GM20000 (cell line): ENCODE measurements around the gene APOBR.

Source experiments
- DNase-seq: peaks from one replicate; pipeline ENCODE4 v3.0.0; 2012; ENCODE audit warnings: low spot score
- TF ChIP-seq, protein P1 (sequence below): IDR thresholded peaks from 2 replicates; pipeline ENCODE4 v1.5.1; 2012; ENCODE audit warnings: mild to moderate bottlenecking, control low read depth; ENCODE audit errors: extremely low read depth, missing control alignments

The APOBR gene

DNA sequence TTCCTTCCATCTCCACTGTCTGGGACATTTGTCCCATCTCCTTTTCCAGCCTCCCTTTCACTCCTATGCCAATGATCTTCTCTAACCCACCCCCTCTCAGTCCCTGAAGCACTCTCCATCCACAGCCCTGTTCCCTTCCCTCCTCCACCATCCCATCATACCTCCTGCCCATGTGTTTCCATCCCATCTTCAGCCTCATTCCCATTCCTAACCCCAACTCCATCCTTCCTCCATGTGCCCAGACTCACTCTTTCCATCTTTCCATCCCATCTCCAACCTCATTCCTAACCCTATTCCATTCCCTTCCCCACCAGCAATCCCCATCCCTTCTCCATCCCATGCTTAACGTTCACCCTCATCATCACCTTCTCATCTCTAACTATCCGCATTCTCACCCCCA is 7.8 kb downstream of the APOBR start:
- TF ChIP-seq, protein P1, sequence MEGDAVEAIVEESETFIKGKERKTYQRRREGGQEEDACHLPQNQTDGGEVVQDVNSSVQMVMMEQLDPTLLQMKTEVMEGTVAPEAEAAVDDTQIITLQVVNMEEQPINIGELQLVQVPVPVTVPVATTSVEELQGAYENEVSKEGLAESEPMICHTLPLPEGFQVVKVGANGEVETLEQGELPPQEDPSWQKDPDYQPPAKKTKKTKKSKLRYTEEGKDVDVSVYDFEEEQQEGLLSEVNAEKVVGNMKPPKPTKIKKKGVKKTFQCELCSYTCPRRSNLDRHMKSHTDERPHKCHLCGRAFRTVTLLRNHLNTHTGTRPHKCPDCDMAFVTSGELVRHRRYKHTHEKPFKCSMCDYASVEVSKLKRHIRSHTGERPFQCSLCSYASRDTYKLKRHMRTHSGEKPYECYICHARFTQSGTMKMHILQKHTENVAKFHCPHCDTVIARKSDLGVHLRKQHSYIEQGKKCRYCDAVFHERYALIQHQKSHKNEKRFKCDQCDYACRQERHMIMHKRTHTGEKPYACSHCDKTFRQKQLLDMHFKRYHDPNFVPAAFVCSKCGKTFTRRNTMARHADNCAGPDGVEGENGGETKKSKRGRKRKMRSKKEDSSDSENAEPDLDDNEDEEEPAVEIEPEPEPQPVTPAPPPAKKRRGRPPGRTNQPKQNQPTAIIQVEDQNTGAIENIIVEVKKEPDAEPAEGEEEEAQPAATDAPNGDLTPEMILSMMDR: no peak
- DNase-seq: no peak

DNA sequence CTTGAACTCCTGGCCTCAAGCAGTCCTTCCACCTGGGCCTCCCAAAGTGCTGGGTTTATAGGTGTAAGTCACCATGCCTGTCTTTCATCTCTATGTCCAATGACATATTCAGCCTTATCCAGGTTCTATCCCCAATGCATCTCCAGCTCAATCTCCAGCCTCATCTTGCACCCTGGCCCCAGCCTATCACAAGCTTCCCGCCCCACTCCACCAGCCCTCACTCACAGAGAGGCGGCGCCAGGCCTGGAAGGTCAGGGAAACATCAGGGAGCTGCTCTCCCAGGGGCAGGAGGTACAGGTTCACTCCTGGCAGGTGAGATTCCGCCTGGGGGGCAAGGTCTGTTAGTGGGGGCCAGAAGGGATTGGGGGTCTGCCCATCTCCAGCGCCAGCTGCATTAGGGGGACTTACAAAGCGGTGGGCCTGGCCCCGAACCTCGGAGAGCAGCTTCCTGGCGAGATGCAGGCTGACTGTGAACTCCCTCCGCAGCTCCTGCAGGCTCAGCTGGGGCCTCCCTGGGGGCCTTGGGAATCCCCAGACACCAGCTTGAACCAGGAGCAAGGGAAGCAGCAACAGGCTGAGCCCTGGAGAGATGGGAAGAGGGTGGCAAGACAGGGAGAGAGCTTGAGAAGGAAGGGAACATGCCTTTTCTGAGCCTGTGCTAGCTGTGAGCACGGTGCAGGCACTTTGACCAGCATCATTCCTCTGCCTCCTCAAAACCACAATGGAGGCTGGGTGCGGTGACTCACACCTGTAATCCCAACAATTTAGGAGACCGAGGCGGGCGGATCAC is 9.2 kb downstream of the APOBR start:
- TF ChIP-seq, protein P1: no peak
- DNase-seq: no peak

DNA sequence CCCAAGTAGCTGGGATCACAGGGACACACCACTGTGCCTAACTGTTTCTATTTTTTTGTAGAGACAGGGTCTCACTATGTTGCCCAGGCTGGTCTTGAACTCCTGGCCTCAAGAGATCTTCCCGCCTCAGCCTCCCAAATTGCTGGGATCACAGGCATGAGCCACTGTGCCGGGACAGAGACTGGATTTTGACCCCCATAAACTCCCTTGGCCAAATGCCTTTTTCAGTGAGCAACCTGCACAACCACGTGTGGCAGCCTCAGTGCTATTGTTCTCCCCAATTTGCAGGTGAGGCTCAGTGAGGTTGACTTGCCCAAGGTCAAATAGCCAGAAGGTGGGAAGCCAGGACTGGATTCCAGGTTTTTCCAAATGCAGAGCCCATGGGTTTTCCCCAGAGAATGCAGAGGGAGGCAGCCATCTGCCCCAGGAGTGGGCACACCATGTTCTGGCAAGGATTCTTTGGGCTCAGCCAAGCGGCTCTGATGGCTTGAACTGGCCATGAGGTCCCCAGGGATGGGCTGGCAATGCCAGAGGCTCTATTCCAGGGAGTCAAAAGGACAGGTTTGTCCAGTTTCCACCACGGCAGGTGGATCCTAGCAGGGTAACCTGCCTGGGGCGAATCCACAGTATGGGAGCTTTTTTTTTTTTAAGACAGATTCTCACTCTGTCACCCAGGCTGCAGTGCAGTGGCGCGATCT is 10.4 kb downstream of the APOBR start:
- TF ChIP-seq, protein P1: no peak
- DNase-seq: no peak

DNA sequence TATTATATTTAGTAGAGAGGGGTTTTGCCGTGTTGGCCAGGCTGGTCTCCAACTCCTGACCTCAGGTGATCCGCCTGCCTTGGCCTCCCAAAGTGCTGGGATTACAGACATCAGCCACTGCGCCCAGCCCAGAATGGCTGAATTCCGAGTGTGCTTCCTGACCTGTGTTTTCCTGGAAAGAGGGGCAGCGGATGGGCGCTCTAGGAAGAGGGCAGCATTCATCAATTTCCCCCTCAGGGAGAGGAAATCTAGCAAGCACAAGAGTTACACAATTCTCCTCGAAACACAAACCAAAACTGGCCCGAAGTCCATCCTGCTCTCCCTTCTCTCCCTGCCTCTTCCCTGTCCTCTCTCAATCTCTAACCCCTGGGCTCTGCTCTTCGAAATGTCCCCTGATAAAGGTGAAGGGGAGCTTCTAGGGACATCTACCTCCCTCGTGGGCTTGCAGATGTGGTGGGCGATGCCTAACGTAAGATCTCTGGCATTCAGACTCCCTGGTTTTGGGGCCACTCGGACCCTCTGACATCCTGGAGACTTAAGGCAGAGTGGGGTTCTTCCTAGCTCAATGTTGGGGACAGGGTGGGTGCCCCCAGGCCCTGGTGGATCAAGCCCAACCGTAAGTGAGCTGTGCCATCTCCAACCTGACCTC is 11.2 kb downstream of the APOBR start:
- TF ChIP-seq, protein P1: no peak

DNA sequence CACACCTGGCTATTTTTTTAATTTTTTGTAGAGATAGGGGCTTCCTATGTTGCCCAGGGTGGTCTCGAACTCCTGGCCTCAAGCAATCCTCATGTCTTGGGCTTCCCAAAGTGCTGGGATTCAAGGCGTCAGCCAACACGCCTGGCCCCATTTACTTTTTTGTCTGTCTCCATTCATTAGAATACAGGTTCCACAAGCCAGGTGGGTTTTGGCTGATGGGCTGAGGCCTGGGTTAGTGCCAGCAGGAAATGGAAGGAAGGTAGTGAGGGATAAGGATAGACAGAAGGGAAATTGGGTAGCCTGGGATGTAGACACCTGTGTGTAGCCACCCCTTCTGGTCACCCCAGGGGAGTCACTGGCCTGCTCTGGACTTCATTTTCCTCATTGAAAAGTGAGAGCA is 16.6 kb downstream of the APOBR start:
- TF ChIP-seq, protein P1: no peak
- no peak for DNase-seq

More for the DNA sequence above, 11.2 kb downstream of the APOBR start:
- no peak for DNase-seq

DNA sequence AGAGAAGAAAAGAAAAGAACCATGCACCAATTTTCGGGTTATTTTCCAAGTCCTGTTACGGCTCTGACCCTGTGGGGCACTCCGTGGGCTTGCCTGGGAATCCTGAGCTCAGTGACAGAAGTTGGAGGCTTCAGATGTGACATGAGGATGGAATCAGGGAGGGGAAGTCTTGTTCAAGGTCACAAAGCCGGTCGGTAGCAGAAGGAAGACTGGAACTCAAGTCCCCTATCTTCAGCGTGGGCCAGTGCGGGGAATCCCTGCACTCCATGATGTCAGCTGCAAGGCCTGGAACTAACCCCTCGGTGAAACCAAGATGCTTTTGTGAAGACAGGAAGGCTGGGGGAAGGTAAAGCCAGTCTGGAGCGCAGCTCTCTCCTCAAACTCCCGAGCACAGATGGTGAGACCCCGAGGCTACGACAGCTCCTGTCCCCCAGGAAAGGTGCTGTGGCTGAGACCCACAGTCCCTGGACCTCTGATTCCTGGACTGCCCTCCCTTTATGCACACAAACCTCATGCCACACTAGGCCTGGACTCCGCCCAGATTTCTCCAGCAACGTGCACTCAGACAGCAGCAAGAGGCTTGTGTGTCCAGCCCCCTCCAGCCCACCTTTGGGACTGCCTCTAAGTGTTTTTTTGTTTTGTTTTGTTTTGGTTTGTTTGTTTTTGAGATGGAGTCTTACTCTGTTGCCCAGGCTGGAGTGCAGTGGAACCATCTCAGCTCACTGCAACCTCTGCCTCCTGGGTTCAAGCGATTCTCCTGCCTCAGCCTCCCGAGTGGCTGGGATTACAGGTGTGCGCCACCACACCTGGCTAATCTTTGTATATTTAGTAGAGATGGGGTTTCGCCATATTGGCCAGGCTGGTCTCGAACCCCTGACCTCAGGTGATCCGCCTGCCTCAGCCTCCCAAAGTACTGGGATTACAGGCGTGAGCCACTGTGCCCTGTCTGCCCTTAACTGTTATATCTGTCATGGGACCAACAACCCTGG is 17.7 kb downstream of the APOBR start:
- TF ChIP-seq, protein P1: no peak
- DNase-seq: no peak
